GM18517 (cell line): ENCODE results near the gene FLVCR2.
"Not testable (repeated sequence)": the region's sequence is repeated elsewhere in the genome, so short reads cannot be mapped to it uniquely, and the experiment has no call there.

Source experiments
- ATAC-seq: cut with Tn5 transposase; IDR thresholded peaks from one replicate; pipeline ENCODE4 v1.9.1; 2021; ENCODE audit warnings: mild to moderate bottlenecking, moderate library complexity; ENCODE audit not compliant: unreplicated experiment

The FLVCR2 gene

GRCh38 chr14:75660238-75660629 is 81.8 kb downstream of the FLVCR2 start:
- ATAC-seq, result no peak

GRCh38 chr14:75660630-75661498 is 82.4 kb downstream of the FLVCR2 start, which contains the start of the genes ERG28 and TTLL5:
TSS of gene ERG28 (minus strand) at chr14:75660876. CDS start at chr14:75657502, 3,374 bp downstream.
TSS of gene TTLL5 (plus strand) at chr14:75661246. CDS start at chr14:75663150, 1,904 bp downstream.
- ATAC-seq, result peak; percentile 95

DNA sequence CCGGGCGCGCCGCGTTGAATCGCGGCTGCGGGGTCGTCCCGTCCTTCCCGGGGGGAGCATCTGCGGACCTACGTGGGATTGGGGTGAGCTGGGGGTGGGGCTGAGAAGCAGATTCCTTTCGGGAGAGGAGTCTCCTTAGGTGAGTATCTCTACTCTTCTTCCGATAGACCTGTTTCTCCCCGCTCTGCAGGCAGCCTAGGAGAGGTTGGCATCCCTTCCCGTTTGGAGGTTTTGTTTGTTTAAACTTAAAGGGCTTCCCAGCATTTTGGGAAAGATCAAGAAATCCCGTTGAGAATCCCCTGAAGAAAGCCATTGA is 83.0 kb downstream of the FLVCR2 start:
- ATAC-seq, result no peak

- no peak for ATAC-seq
Measured at GRCh38 chr14:75662966-75663365, 84.5 kb downstream of the FLVCR2 start.

DNA sequence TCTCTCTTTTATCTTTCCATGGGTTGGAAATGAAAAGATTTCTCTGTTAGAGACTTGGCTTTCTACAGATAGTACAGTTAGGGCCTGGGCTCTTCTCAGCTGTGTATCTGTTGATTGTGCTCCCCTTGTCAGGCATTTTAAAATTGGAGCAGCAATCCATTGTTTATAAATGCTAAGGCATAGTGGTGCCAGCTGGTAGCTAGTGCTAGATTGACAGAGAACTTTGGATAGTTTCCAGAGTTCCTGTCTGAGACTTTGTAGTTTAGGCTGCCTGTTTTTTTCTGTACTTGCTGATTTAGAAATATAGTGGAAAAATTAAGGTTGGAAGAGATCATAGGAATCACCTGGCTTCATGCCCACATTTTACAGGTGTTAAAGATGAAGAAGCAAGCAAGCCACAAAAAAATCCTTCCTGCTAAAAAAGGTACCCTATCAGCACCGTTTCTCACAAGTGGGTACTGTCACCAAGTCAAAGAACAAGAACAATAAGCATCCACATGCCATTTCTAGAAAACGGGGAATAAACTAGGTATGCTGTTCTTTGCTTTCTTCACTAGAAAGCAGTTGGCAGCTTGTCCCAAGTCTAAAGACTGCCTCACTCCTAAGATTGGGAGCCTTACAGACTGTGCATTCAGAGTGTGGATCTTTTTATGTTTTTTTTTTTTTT is 88.8 kb downstream of the FLVCR2 start:
- no peak for ATAC-seq

- ATAC-seq, result no peak
Measured at GRCh38 chr14:75672605-75673192, 94.3 kb downstream of the FLVCR2 start.

DNA sequence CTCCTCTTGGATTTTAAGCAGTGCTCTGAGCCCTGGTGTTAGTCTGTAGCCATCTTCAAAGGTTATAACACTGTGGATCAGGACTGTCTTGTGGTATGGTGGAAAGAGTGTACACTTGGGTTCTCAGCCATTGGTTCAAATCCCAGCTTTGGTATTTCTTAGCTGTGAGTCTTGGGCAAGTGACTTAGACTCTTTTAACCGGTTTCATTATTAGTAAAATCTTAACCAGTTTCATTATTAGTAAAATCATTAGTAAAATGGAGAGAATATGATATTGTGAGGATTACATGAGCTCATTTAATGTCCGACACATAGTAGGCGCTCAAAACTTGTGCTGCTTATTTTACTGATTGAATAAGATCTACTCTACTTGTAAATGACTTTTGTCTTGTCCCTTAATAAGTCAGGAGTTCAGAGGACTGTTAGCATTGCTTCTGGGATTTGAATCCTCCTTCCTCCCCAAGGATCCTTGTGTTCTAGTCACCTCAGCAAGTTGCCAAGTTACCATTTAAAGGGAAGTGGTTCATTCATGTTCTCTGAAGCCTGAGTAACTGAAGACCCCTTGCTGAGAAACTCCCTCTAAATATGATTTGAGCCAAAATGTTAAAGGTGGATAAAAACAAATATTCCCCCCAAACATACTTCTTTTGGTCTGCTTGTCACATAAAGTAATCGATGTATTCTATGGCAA is 95.1 kb downstream of the FLVCR2 start:
- ATAC-seq, result no peak

- ATAC-seq, result no peak
Measured at GRCh38 chr14:75675265-75675960, 97.0 kb downstream of the FLVCR2 start.

- ATAC-seq, result no peak
Measured at GRCh38 chr14:75685910-75686309, 107.5 kb downstream of the FLVCR2 start.

GRCh38 chr14:75689012-75689411 is 110.6 kb downstream of the FLVCR2 start:
- no peak for ATAC-seq

GRCh38 chr14:75690010-75690409 is 111.6 kb downstream of the FLVCR2 start:
- ATAC-seq, result no peak

DNA sequence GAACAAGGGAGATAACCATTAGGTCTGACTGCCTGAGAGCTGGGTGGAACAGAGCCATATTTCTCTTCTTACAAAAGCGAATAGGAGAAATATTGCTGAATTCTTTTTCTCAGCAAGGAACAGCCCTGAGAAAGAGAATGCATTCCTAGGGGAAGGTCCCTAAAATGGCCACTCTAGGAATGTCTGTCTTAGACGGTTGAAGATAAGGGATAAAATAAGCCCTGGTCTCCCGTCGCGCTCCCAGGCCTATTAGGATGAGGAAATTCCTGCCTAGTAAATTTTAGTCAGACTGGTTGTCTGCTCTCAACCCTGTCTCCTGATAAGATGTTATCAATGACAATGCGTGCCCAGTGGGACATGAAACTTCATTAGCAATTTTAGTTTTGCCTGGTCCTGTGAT is 116.6 kb downstream of the FLVCR2 start:
- ATAC-seq, result not testable (repeated sequence)

- ATAC-seq, result no peak
Measured at GRCh38 chr14:75697386-75697785, 119.0 kb downstream of the FLVCR2 start.
